COR-L47 (cell line): ENCODE data around the gene SLC50A1.

Source experiments
- DNase-seq: peaks from one replicate; lab custom pipeline; 2025; lab: John Stamatoyannopoulos, UW

SLC50A1 gene

DNA sequence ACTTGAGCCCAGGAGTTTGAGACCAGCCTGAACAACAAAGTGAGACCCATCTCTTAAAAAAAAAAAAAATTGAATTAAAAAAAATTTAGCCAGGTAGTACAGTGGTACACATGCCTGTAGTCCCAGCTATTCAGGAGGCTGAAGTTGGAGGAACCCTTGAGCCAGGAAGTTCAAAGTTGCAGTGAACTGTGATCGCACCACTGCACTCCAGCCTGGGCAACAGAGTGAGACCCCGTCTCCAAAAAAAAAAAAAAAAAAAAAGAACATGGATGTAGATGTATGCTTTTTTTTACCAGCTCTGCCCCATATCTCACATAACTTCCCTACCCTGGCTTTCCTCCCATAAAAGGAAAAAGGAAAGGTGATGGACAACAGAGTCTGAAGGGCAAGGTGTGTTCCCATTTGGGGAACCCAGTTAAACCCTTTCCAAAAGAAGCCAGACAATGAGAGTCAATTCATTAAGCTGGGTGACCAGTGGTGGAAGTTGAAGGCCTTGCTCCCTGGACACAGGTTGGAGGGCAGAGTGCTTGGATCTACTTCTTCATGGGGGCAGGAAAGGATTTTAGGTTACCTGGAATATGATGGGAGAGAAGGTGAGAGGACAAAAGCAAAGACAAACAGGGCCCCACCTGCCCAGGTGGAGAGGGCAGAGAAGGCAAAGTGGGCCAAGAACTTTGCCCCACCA, 34.6 kb downstream of the SLC50A1 start:
- no peak for DNase-seq

GRCh38 chr1:155170806-155171205, 35.2 kb downstream of the SLC50A1 start:
- DNase-seq: no peak

- DNase-seq: no peak
Measured at GRCh38 chr1:155171836-155172731, 36.4 kb downstream of the SLC50A1 start.

DNA sequence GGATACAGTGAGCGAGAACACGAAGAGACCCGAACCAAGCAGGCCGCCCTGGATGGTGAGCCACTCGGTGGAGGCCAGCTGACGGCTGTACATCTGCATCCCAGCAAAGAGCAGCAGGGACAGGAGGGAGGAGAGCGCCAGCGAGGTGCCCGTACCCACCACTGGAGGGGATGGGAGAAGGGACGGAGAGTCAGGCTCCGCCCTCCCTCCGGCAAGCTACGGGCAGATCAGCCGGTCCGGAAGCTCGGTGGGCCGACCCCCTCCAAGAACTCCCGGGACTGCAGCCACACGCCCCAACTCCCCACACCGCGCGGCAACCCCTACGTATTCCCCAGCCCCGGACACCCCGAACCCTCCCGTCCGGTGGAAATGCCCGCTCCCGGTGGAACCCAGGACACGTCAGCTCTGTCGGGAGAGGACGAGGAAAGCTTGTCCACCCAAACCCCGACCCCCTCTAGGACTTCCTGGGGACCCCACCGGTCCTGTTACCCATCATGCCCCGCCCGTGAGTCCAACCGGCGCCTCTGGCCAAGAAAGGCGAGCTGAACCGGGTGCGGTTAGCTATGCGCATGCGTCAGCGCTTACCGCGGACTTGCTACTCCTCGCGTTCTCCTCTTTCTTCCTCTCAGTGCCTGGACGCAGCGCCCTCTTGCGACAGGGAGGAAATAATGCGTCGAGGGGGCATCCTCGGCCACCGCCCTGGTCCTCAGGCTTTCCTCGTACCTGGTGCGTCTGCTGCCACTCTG, 37.3 kb downstream of the SLC50A1 start, which contains the start of gene KRTCAP2:
Gene KRTCAP2, minus strand, starts transcription at position 573 of the 746 bp plus-strand sequence. Its CDS starts 80 bp downstream, at position 493.
- peak; percentile 94 for DNase-seq

GRCh38 chr1:155173478-155174323, 38.0 kb downstream of the SLC50A1 start, which contains the start of gene TRIM46:
TRIM46 (plus strand) TSS chr1:155173849; CDS start chr1:155173967, 118 bp downstream.
- peak; percentile 95 for DNase-seq

DNA sequence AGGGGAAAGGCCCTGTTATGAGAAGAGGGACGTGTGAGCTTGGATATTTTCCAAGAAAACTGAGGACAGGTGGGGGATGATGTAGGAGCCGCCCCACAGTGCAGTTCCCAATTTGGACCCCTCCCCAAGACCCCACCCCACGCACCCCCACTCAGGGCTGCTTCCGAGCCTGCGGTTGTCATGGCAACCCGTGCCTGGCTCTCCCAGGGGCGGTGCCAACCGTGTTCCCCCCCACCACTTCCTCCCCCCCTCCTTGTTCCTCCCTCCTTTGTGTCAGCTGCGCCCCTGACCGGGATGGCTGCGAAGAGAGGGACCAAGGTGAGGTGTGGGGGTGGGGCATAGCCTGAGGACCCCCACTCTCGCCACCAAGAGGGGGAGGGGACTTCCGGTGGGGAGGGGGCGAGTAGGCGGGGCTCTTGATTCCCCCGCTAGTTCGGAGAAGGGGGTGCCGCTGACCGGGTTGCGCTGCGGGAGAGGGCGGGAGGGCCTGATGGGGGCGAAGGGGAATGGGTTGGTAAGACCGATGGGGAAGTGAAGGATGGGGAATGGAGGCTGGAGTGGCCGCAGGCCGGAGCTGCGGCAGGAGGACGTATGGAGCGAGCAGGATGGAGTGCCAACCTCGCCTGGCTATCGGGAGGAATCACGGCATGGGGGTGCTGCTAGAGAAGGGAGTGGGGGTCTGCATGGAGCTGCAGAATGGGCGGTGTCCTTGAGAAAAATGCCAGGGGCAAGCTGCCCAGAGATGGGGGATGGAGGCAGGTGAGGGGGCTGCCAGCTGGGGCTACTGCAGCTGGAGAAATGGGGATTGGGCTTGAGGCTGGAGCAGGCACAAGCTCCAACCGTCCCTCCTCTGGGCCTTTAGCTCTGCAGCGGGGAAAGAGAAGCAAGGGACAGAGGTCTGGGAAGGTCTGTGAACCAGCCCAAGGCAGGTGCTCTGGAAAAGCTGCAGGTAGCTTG, 39.0 kb downstream of the SLC50A1 start:
- peak; percentile 95 for DNase-seq

GRCh38 chr1:155175281-155175926, 39.8 kb downstream of the SLC50A1 start:
- no peak for DNase-seq

DNA sequence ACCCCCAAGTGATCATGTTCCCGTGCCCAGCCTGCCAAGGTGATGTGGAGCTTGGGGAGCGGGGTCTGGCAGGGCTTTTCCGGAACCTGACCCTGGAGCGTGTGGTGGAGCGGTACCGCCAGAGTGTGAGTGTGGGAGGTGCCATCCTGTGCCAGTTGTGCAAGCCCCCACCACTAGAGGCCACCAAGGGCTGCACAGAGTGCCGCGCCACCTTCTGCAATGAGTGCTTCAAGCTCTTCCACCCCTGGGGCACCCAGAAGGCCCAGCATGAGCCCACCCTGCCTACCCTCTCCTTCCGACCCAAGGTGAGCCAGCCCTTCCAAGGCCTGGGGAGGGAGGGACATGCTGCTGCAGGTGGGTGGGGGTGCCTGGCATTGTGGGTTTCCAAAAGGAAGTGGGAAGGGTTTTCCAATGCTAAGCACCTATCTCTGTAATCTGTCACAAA, 40.3 kb downstream of the SLC50A1 start:
- DNase-seq: peak; percentile 26

GRCh38 chr1:155176544-155177071, 41.0 kb downstream of the SLC50A1 start:
- DNase-seq: peak; percentile 66

DNA sequence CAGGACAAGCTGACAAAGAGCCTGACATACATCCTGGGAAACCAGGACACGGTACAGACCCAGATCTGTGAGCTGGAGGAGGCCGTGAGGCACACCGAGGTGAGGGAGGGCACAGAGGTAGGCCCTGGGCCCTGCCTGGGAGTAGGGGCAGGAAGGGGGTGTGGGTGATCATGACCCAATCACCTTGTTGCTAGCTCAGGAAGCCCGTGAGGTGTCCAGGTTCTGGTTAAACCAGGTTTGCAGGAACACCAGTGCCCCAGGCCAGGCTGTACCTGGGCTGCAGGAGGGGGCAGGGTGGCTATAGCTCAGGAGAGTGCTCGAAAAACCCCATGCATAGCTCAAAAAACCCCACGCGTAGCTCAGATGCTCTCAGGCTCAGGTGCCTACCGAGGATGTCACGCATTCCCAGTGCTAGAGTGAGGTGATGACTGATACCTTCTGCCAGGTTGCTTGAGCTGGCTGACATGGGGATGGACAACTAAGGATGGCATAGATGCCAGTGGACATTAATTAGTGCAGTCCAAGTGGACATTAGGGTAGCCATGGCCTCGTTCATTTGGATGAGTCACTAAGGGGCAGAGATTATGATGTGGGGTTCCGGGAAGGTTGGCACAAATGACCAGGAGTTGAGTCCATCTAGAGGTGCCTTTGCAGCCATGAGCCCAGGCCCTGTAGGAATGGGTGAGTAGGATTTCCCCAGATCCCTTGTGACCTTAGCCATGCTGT, 41.7 kb downstream of the SLC50A1 start:
- no peak for DNase-seq

DNA sequence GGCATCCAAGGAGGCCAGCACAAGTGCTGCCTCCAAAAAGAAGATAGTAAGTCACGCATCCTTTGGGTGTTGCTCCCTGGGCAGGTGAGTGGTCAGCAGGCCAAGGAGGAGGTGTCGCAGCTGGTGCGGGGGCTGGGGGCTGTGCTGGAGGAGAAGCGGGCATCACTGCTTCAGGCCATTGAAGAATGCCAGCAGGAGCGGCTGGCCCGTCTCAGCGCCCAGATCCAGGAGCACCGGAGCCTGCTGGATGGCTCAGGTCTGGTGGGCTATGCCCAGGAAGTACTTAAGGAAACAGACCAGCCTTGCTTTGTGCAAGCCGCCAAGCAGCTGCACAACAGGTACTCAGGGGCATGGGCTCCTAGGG, 42.2 kb downstream of the SLC50A1 start:
- DNase-seq: no peak

DNA sequence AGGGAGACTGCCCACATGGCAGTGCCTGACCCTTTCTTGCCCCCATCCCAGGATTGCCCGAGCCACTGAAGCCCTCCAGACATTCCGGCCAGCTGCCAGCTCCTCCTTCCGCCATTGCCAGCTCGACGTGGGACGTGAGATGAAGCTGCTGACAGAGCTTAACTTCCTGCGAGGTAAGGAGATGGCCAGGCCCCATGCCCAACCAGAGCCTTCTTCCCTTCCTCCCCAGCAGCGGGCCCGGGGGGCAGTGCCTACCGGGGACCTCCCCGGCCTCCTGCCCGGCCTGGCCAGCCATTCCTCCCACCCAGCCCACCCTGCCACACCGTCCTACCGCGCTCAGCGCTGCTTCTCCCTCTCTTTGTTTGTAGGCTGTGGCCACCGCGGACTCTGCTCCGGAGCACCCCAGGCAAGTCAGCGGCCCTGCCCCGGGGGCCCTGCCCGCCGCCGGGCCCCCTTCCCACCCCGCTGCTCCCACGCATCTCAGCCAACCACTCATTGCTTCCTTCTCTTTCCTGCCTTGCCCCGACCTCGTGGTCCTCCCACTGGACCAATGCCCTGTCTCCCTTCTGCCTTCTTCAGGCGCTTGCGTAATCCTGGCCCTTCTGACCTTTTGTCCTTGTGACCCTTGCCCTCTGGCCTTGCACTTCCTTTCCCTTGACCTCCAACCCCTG, 42.9 kb downstream of the SLC50A1 start:
- no peak for DNase-seq

- DNase-seq: no peak
Measured at GRCh38 chr1:155179112-155180031, 43.7 kb downstream of the SLC50A1 start.

DNA sequence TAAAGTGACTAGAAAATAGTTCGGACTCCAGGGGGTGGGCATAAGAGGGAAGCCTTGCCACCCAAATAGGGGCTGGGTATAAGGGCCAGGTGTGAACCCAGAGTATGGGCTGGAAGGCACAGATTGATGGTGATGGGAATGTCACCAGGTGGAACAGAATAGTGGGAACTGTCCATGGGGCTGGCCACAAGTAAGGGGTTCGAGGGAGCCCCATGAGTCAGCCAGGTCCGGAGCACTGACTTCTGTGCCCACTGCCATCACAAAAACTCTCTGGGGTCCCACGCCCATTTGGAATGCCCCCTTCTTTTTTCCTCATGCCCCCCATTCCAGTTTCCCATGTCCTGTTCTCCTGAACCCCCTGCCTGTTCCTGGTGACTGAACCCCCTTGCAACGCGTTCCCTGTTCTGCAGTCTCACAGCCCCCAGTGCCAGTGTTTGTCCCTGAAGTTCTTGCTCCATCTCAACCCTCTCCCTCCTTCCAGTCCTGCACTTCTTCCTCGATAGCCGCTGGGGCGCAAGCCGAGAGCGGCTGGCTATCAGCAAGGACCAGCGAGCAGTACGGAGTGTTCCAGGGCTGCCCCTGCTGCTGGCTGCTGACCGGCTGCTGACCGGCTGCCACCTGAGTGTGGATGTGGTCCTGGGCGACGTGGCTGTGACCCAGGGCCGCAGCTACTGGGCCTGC, 45.9 kb downstream of the SLC50A1 start:
- DNase-seq: no peak

DNA sequence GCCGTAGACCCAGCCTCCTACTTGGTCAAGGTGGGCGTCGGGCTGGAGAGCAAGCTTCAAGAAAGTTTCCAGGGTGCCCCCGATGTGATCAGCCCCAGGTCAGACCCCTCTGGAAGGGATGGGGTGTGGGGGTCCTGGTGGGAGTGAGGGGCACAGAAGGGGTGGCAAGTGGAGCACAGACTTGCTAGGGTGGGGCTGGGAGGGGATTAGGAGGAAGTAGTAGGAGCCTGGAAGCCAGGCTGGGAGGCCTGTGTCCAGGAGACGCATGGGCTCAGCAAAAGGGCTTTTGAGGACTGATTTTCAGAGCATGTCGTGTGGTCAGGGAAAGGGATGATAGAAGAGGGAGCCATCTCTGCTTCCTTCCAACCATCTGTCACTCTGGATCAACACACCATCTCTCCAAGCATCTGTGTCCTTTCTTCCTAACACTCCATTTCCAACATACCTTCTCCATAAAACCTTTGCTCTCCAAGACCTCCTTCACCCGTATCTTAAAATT, 46.4 kb downstream of the SLC50A1 start:
- no peak for DNase-seq

- no peak for DNase-seq
Measured at GRCh38 chr1:155183775-155184221, 48.1 kb downstream of the SLC50A1 start.
